Activated CD4-positive, alpha-beta T cell treated with anti-CD3 and anti-CD28 coated beads for 36 hours (primary cell): ENCODE results near the gene PTGFR. TPM values are rescaled to one million over a fixed set of nuclear protein-coding genes. Genes with fewer than 3 reads are reported as not detected.

Experiments used
- ATAC-seq: fragments of 200-7000 bp; cut with Tn5 transposase; one replicate; pipeline ENCODE4 v1.10.0; 2021; ENCODE audit warnings: mild to moderate bottlenecking, moderate library complexity
- CTCF ChIA-PET: fragments of 350-600 bp; sonication (Branson Sonifier 250); formaldehyde crosslinking; loops from one replicate; lab custom pipeline; 2021; ENCODE audit warnings: antibody characterized with exemption; lab: Charles Lee
- POLR2A ChIA-PET: fragments of 350-600 bp; sonication (Branson Sonifier 250); formaldehyde crosslinking; loops from one replicate; lab custom pipeline; 2021; ENCODE audit warnings: antibody characterized with exemption, inconsistent platforms; lab: Charles Lee
- DNase-seq: peaks from one replicate; pipeline ENCODE4 v3.0.0-alpha.2; 2020
- H3K27ac Mint-ChIP-seq: one replicate; pipeline ENCODE4 v1.8.0; 2021; ENCODE audit warnings: mixed read lengths
- H3K27me3 Mint-ChIP-seq: one replicate; pipeline ENCODE4 v1.8.0; 2021; ENCODE audit warnings: mixed read lengths
- H3K36me3 Mint-ChIP-seq: one replicate; pipeline ENCODE4 v1.8.0; 2021; ENCODE audit warnings: low read depth, mixed read lengths
- H3K4me1 Mint-ChIP-seq: one replicate; pipeline ENCODE4 v1.8.0; 2021; ENCODE audit warnings: mixed read lengths
- H3K4me3 Mint-ChIP-seq: one replicate; pipeline ENCODE4 v1.8.0; 2021; ENCODE audit warnings: mild to moderate bottlenecking, moderate library complexity, mixed read lengths
- H3K9me3 Mint-ChIP-seq: one replicate; pipeline ENCODE4 v1.8.0; 2021; ENCODE audit warnings: low read depth, mixed read lengths
- intact Hi-C, 2 experiments: fragments of 100-400 bp; cut with DNase I in 1 of 2; cut with micrococcal nuclease in 1 of 2; formaldehyde crosslinking; loops; one replicate each; pipeline versions ENCODE4 v1.14.2 to v1.15.1; 2022 to 2024; cut with DNase I, micrococcal nuclease
- total RNA-seq, 2 experiments: library from RNA; stranded (reverse); gene quantifications; one replicate each; pipeline ENCODE4 v1.2.3, GENCODE V29; 2021

PTGFR gene
- not detected for total RNA-seq

GRCh38 chr1:78490861-78491450 is at the start of gene PTGFR:
TSS of gene PTGFR (plus strand) at chr1:78490974. CDS start at chr1:78492744, 1,770 bp downstream.
- peaks cover 5% of the 10 kb centered on the region for H3K9me3 Mint-ChIP-seq
- DNase-seq (peak; percentile 7), ATAC-seq (no peak)
- POLR2A ChIA-PET: no interaction called here
- peaks cover 35% of the 10 kb centered on the region for H3K27me3 Mint-ChIP-seq
- no peak within 1 kb of the TSS for H3K4me3 Mint-ChIP-seq
- CTCF ChIA-PET: no interaction called here
- no peak within 1 kb of the TSS for H3K27ac Mint-ChIP-seq
- intact Hi-C loops: no loop called here
- no peaks in the 10 kb centered on the region for H3K36me3 Mint-ChIP-seq
- H3K4me1 Mint-ChIP-seq: peaks cover 5% of the 10 kb centered on the region

- Mint-ChIP-seq H3K27ac (no peak overlapping the region), H3K4me3 (no peak overlapping the region), H3K4me1 (no peaks in the 10 kb centered on the region), H3K27me3 (no peaks in the 10 kb centered on the region), H3K9me3 (peaks cover 5% of the 10 kb centered on the region), H3K36me3 (no peaks in the 10 kb centered on the region)
- no peak for DNase-seq
- intact Hi-C loops: no loop called here
- POLR2A ChIA-PET: no interaction called here
- no peak for ATAC-seq
- CTCF ChIA-PET: no interaction called here
These were observed 48.9 kb upstream of the PTGFR start for GRCh38 chr1:78441921-78442320.

GRCh38 chr1:78447086-78447485 is 43.7 kb upstream of the PTGFR start:
- DNase-seq (no peak), ATAC-seq (no peak)
- Mint-ChIP-seq H3K27ac (no peak overlapping the region), H3K27me3 (peaks cover 2% of the 10 kb centered on the region), H3K4me3 (no peak overlapping the region), H3K9me3 (no peaks in the 10 kb centered on the region), H3K4me1 (no peaks in the 10 kb centered on the region), H3K36me3 (no peaks in the 10 kb centered on the region)
- intact Hi-C loops: no loop called here
- CTCF ChIA-PET: interaction anchor here (1.4 kb wide), 1 partner anchor 31 kb away, joined by 3 read pairs; no protein-coding TSS in a partner anchor
- POLR2A ChIA-PET: no interaction called here

- CTCF ChIA-PET: no interaction called here
- Mint-ChIP-seq H3K27ac (no peak overlapping the region), H3K9me3 (peaks cover 26% of the 10 kb centered on the region), H3K36me3 (no peaks in the 10 kb centered on the region), H3K4me3 (no peak overlapping the region), H3K4me1 (no peaks in the 10 kb centered on the region), H3K27me3 (peaks cover 8% of the 10 kb centered on the region)
- intact Hi-C loops: no loop called here
- no peak for ATAC-seq
- POLR2A ChIA-PET: no interaction called here
- no peak for DNase-seq
These were observed 26.3 kb upstream of the PTGFR start for GRCh38 chr1:78464449-78464891.

- Mint-ChIP-seq H3K4me1 (no peaks in the 10 kb centered on the region), H3K9me3 (peaks cover 26% of the 10 kb centered on the region), H3K4me3 (no peak overlapping the region), H3K27me3 (peaks cover 8% of the 10 kb centered on the region), H3K27ac (no peak overlapping the region), H3K36me3 (no peaks in the 10 kb centered on the region)
- POLR2A ChIA-PET: no interaction called here
- no peak for DNase-seq
- CTCF ChIA-PET: no interaction called here
- intact Hi-C loops: no loop called here
- ATAC-seq: no peak
These were observed 25.6 kb upstream of the PTGFR start for GRCh38 chr1:78465143-78465542.

GRCh38 chr1:78468521-78468920 is 22.3 kb upstream of the PTGFR start:
- intact Hi-C loops: no loop called here
- ChIA-PET POLR2A (no interaction called here), CTCF (no interaction called here)
- H3K27me3 Mint-ChIP-seq: peaks cover 8% of the 10 kb centered on the region
- H3K4me1 Mint-ChIP-seq: no peaks in the 10 kb centered on the region
- peaks cover 6% of the 10 kb centered on the region for H3K9me3 Mint-ChIP-seq
- ATAC-seq: no peak
- H3K27ac Mint-ChIP-seq: no peak overlapping the region
- DNase-seq: no peak
- H3K36me3 Mint-ChIP-seq: no peaks in the 10 kb centered on the region
- H3K4me3 Mint-ChIP-seq: no peak overlapping the region

GRCh38 chr1:78469576-78469975 is 21.2 kb upstream of the PTGFR start:
- H3K4me3 Mint-ChIP-seq: no peak overlapping the region
- intact Hi-C loops: no loop called here
- CTCF ChIA-PET: no interaction called here
- peaks cover 5% of the 10 kb centered on the region for H3K27me3 Mint-ChIP-seq
- H3K27ac Mint-ChIP-seq: no peak overlapping the region
- H3K36me3 Mint-ChIP-seq: no peaks in the 10 kb centered on the region
- H3K4me1 Mint-ChIP-seq: no peaks in the 10 kb centered on the region
- ATAC-seq (no peak), DNase-seq (no peak)
- peaks cover 3% of the 10 kb centered on the region for H3K9me3 Mint-ChIP-seq
- POLR2A ChIA-PET: no interaction called here

GRCh38 chr1:78471890-78472620 is 18.7 kb upstream of the PTGFR start:
- no peaks in the 10 kb centered on the region for H3K9me3 Mint-ChIP-seq
- H3K4me1 Mint-ChIP-seq: no peaks in the 10 kb centered on the region
- intact Hi-C loops: no loop called here
- ChIA-PET CTCF (no interaction called here), POLR2A (no interaction called here)
- no peak overlapping the region for H3K27ac Mint-ChIP-seq
- DNase-seq (no peak), ATAC-seq (no peak)
- H3K36me3 Mint-ChIP-seq: no peaks in the 10 kb centered on the region
- H3K27me3 Mint-ChIP-seq: peaks cover 2% of the 10 kb centered on the region
- H3K4me3 Mint-ChIP-seq: no peak overlapping the region

- H3K36me3 Mint-ChIP-seq: no peaks in the 10 kb centered on the region
- no peak for DNase-seq
- no peaks in the 10 kb centered on the region for H3K4me1 Mint-ChIP-seq
- intact Hi-C loops: no loop called here
- ATAC-seq: no peak
- POLR2A ChIA-PET: no interaction called here
- no peaks in the 10 kb centered on the region for H3K9me3 Mint-ChIP-seq
- H3K27ac Mint-ChIP-seq: no peak overlapping the region
- H3K27me3 Mint-ChIP-seq: peaks cover 2% of the 10 kb centered on the region
- H3K4me3 Mint-ChIP-seq: no peak overlapping the region
- CTCF ChIA-PET: no interaction called here
These were observed 17.8 kb upstream of the PTGFR start for GRCh38 chr1:78472851-78473496.

GRCh38 chr1:78474092-78474491 is 16.7 kb upstream of the PTGFR start:
- Mint-ChIP-seq H3K4me3 (no peak overlapping the region), H3K9me3 (no peaks in the 10 kb centered on the region)
- ATAC-seq: no peak

GRCh38 chr1:78475888-78476610 is 14.7 kb upstream of the PTGFR start:
- ATAC-seq: no peak
- no peaks in the 10 kb centered on the region for H3K4me1 Mint-ChIP-seq
- ChIA-PET CTCF (no interaction called here), POLR2A (no interaction called here)
- intact Hi-C loops: no loop called here
- no peak for DNase-seq
- H3K4me3 Mint-ChIP-seq: no peak overlapping the region
- H3K27me3 Mint-ChIP-seq: peaks cover 2% of the 10 kb centered on the region
- H3K36me3 Mint-ChIP-seq: no peaks in the 10 kb centered on the region
- no peaks in the 10 kb centered on the region for H3K9me3 Mint-ChIP-seq
- H3K27ac Mint-ChIP-seq: no peak overlapping the region

More at GRCh38 chr1:78474092-78474491, 16.7 kb upstream of the PTGFR start:
- DNase-seq: no peak
- ChIA-PET CTCF (no interaction called here), POLR2A (no interaction called here)
- Mint-ChIP-seq H3K4me1 (no peaks in the 10 kb centered on the region), H3K27ac (no peak overlapping the region), H3K36me3 (no peaks in the 10 kb centered on the region), H3K27me3 (peaks cover 2% of the 10 kb centered on the region)
- intact Hi-C loops: no loop called here
